Measurements from ENCODE around the gene NEURL1B.
"Not testable (repeated sequence)": the region's sequence is repeated elsewhere in the genome, so short reads cannot be mapped to it uniquely, and the experiment has no call there.

The NEURL1B gene

GRCh38 chr5:172696171-172696849, 55.2 kb downstream of the NEURL1B start:
- DNase-seq (ENCODE audit: low spot score), result no peak

GRCh38 chr5:172697123-172698121, 56.4 kb downstream of the NEURL1B start:
- peak; percentile 83 for DNase-seq (ENCODE audit: low spot score)

- DNase-seq (ENCODE audit: low spot score), result no peak
These were observed 58.4 kb downstream of the NEURL1B start for GRCh38 chr5:172699423-172699822.

- DNase-seq (ENCODE audit: low spot score), result no peak
These were observed 58.9 kb downstream of the NEURL1B start for GRCh38 chr5:172699999-172700364.

GRCh38 chr5:172700365-172701290, 59.6 kb downstream of the NEURL1B start:
- no peak for DNase-seq (ENCODE audit: low spot score)

- DNase-seq (ENCODE audit: low spot score), result no peak
These were observed 60.2 kb downstream of the NEURL1B start for GRCh38 chr5:172701291-172701656.

GRCh38 chr5:172703952-172704351, 62.9 kb downstream of the NEURL1B start:
- DNase-seq (ENCODE audit: low spot score), result no peak

GRCh38 chr5:172705576-172706084, 64.6 kb downstream of the NEURL1B start:
- no peak for DNase-seq (ENCODE audit: low spot score)

GRCh38 chr5:172706796-172707195, 65.7 kb downstream of the NEURL1B start:
- DNase-seq (ENCODE audit: low spot score), result no peak

- DNase-seq (ENCODE audit: low spot score), result no peak
These were observed 66.5 kb downstream of the NEURL1B start for GRCh38 chr5:172707285-172708182.

- no peak for DNase-seq (ENCODE audit: low spot score)
These were observed 67.1 kb downstream of the NEURL1B start for GRCh38 chr5:172708183-172708505.

GRCh38 chr5:172710676-172711075, 69.6 kb downstream of the NEURL1B start:
- DNase-seq (ENCODE audit: low spot score), result no peak

GRCh38 chr5:172711321-172711861, 70.3 kb downstream of the NEURL1B start:
- not testable (repeated sequence) for DNase-seq (ENCODE audit: low spot score)

GRCh38 chr5:172712610-172713009, 71.5 kb downstream of the NEURL1B start:
- no peak for DNase-seq (ENCODE audit: low spot score)

- DNase-seq (ENCODE audit: low spot score), result peak; percentile 69
These were observed 72.2 kb downstream of the NEURL1B start for GRCh38 chr5:172713113-172713808.

- no peak for DNase-seq (ENCODE audit: low spot score)
These were observed 72.9 kb downstream of the NEURL1B start for GRCh38 chr5:172713809-172714490.

GRCh38 chr5:172714491-172715420, 73.7 kb downstream of the NEURL1B start:
- peak; percentile 67 for DNase-seq (ENCODE audit: low spot score)

- no peak for DNase-seq (ENCODE audit: low spot score)
These were observed 74.3 kb downstream of the NEURL1B start for GRCh38 chr5:172715421-172715780.
